ENCODE results near the gene FSTL4. TPM values are rescaled to one million over a fixed set of nuclear protein-coding genes. Genes with fewer than 3 reads are reported as not detected.

FSTL4 gene
- total RNA-seq, 4 donors from 2014 or later: 0.33 to 0.78 (median 0.34) TPM; not detected in 1

DNA sequence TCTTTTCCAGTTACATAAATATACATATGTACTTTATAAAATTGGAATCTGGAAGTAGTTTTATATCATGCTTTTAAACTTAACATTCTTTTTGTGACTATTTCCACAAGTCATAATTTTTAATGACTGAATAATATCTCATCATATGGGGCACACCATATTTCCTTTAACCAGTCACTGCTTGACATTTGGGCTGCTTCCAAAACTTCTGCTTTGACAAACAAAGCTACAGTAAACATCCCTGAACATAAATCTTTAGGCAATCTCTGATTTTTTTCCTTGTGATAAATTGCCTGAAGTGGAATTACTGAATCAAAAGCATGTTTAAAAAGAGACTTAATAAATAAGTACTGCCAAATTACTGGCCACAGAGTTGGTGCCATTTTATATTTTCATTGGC lies 178.0 kb downstream of the FSTL4 start:
- TF ChIP-seq EP300 (IDR thresholded peaks at IDR 0.05): no peak
- TF ChIP-seq POLR2A (IDR thresholded peaks at IDR 0.05; ENCODE audit: low read depth): no peak
- TF ChIP-seq POLR2AphosphoS5 (IDR thresholded peaks at IDR 0.05): no peak
- TF ChIP-seq, protein P1, sequence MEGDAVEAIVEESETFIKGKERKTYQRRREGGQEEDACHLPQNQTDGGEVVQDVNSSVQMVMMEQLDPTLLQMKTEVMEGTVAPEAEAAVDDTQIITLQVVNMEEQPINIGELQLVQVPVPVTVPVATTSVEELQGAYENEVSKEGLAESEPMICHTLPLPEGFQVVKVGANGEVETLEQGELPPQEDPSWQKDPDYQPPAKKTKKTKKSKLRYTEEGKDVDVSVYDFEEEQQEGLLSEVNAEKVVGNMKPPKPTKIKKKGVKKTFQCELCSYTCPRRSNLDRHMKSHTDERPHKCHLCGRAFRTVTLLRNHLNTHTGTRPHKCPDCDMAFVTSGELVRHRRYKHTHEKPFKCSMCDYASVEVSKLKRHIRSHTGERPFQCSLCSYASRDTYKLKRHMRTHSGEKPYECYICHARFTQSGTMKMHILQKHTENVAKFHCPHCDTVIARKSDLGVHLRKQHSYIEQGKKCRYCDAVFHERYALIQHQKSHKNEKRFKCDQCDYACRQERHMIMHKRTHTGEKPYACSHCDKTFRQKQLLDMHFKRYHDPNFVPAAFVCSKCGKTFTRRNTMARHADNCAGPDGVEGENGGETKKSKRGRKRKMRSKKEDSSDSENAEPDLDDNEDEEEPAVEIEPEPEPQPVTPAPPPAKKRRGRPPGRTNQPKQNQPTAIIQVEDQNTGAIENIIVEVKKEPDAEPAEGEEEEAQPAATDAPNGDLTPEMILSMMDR (IDR thresholded peaks at IDR 0.05): no peak
- no peaks in the 10 kb centered on the region for H3K9me3 ChIP-seq
- no peak overlapping the region for H3K27ac ChIP-seq (replicated peaks in 1 of 4)
- no peak for DNase-seq (ENCODE audit: extremely low spot score)
- no peaks in the 10 kb centered on the region for H3K36me3 ChIP-seq
- no peaks in the 10 kb centered on the region for H3K27me3 ChIP-seq
- intact Hi-C loops (cut with DNase I): no loop called here
- H3K4me1 ChIP-seq: no peaks in the 10 kb centered on the region
- H3K4me3 ChIP-seq: no peak overlapping the region

GRCh38 chr5:133433641-133434040 lies 178.7 kb downstream of the FSTL4 start:
- no peak for TF ChIP-seq POLR2A (IDR thresholded peaks at IDR 0.05; ENCODE audit: low read depth)
- TF ChIP-seq POLR2AphosphoS5 (IDR thresholded peaks at IDR 0.05): no peak
- TF ChIP-seq EP300 (IDR thresholded peaks at IDR 0.05): no peak
- TF ChIP-seq, protein P1 (IDR thresholded peaks at IDR 0.05): no peak
- intact Hi-C loops (cut with DNase I): no loop called here
- Histone ChIP-seq H3K27ac (replicated peaks in 1 of 4) (no peak overlapping the region), H3K4me3 (no peak overlapping the region), H3K27me3 (no peaks in the 10 kb centered on the region), H3K4me1 (no peaks in the 10 kb centered on the region), H3K36me3 (no peaks in the 10 kb centered on the region), H3K9me3 (no peaks in the 10 kb centered on the region)
- DNase-seq (ENCODE audit: extremely low spot score): peak; percentile 77
- 86% methylated on average over 6 of the region's 6 CpGs for WGBS

DNA sequence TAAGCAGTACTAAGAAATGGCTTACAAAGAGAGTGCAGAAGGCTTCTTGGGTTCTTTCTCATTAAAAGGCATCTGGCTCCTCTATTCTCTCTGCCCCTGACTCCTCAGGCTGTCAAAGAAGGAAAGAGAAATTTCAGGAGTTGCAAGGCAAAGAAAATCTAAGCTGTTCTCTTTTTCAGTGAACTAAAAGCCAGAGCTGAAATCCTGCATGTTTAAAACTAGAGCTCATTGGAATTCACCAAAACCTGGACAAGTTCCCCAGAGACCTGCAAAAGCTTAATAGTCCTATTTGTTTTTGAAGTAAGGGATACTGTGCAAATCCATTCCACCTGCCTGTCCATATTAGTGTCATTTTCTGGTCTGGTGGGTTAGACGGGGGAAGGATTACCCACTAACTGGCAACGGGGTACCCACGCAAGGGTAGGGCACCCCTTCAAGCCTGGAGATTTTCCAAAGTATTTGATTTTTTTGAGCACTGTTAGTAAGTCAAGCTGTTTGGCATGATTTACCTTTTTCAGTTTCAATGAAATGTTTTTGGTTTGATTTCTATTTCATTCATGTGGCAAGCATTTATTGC lies 179.3 kb downstream of the FSTL4 start:
- Histone ChIP-seq H3K27me3 (no peaks in the 10 kb centered on the region), H3K4me3 (no peak overlapping the region), H3K27ac (replicated peaks in 1 of 4) (no peak overlapping the region), H3K36me3 (no peaks in the 10 kb centered on the region), H3K9me3 (no peaks in the 10 kb centered on the region), H3K4me1 (no peaks in the 10 kb centered on the region)
- WGBS: 81% methylated on average over 3 of the region's 3 CpGs
- DNase-seq (ENCODE audit: extremely low spot score): peak; percentile 68
- intact Hi-C loops (cut with DNase I): no loop called here
- TF ChIP-seq POLR2A (IDR thresholded peaks at IDR 0.05; ENCODE audit: low read depth): no peak
- no peak for TF ChIP-seq POLR2AphosphoS5 (IDR thresholded peaks at IDR 0.05)
- TF ChIP-seq, protein P1 (IDR thresholded peaks at IDR 0.05): no peak
- no peak for TF ChIP-seq EP300 (IDR thresholded peaks at IDR 0.05)

DNA sequence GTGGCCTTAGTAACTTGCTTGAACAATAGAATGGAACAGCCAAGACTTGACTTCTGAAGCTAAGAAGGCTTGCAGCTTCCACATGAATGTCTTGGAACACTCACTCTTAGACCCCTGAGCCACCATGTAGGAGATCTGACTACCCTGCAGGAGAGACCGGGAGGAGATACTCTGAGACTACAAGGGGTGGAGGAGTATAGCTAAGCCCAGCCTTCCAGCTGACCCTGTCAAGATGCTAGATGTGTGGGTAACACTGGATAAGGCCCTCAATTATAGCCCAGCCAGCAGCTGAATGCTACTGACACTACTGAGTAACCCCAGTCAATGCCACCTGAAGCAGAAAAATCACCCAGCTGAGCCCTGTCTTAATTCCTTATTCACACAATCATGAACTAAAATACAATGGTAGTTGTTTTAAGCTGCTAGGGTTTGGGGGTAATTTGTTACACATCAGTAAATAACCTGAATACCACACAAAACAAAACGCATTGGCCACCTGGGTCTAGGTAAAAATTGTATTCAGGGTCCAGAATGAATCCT lies 180.9 kb downstream of the FSTL4 start:
- Histone ChIP-seq H3K4me1 (no peaks in the 10 kb centered on the region), H3K4me3 (no peak overlapping the region), H3K9me3 (no peaks in the 10 kb centered on the region), H3K27me3 (no peaks in the 10 kb centered on the region), H3K27ac (replicated peaks in 1 of 4) (no peak overlapping the region), H3K36me3 (no peaks in the 10 kb centered on the region)
- WGBS: 95% methylated on average over 2 of the region's 2 CpGs
- peak; percentile 82 for DNase-seq (ENCODE audit: extremely low spot score)
- TF ChIP-seq, protein P1 (IDR thresholded peaks at IDR 0.05): no peak
- TF ChIP-seq POLR2AphosphoS5 (IDR thresholded peaks at IDR 0.05) (no peak), POLR2A (IDR thresholded peaks at IDR 0.05; ENCODE audit: low read depth) (no peak), EP300 (IDR thresholded peaks at IDR 0.05) (no peak)
- intact Hi-C loops (cut with DNase I): no loop called here

DNA sequence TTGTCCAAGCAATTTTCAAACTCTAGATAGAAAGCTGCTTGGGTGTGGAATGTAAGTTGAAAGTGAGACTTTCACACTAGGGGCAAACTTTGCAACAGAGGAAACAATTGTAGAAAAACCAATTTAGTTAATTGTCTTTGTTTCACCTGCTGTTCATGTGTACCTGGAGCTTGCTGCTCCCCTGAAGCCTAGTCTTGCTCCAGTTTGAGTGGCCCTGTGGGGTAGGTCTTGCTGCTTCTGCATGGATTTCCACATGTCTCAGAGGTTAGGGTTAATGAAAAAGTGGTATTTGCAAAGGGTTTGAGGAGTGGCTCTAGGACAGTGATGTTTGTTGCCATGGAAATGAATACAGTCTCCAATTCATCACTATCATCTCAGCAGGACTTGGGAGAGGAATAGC lies 182.2 kb downstream of the FSTL4 start:
- Histone ChIP-seq H3K36me3 (no peaks in the 10 kb centered on the region), H3K27ac (replicated peaks in 1 of 4) (no peak overlapping the region), H3K9me3 (no peaks in the 10 kb centered on the region), H3K4me3 (no peak overlapping the region), H3K4me1 (no peaks in the 10 kb centered on the region), H3K27me3 (no peaks in the 10 kb centered on the region)
- TF ChIP-seq, protein P1 (IDR thresholded peaks at IDR 0.05): no peak
- TF ChIP-seq POLR2A (IDR thresholded peaks at IDR 0.05; ENCODE audit: low read depth) (no peak), POLR2AphosphoS5 (IDR thresholded peaks at IDR 0.05) (no peak), EP300 (IDR thresholded peaks at IDR 0.05) (no peak)
- peak; percentile 75 for DNase-seq (ENCODE audit: extremely low spot score)
- intact Hi-C loops (cut with DNase I): no loop called here
